ENCODE measurements around the gene GRIN2A.

The GRIN2A gene

DNA sequence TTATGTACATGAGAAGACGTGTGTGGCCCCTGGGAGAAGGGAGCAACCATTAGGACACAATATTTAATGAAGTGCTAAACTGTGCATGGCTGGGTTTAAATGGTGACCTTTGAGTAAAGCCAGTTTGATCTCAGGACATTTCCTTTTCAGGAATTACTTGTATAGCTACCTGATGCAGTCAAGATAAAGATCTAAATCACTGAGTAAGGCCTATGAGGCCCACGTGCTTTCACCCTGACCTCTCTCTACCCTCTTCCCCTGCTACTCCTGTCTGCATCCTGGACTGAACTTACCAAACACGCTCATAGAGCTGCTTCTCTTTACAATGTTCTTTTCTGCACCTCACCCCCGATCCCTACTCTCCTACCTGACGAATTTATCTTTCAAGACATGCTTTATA is 98.9 kb downstream of the GRIN2A start:
- Histone ChIP-seq H3K4me3 (IDR thresholded peaks at IDR 0.05; ENCODE audit: insufficient read depth, low read depth, low read length) (no peak overlapping the region), H3K79me2 (ENCODE audit: insufficient read depth, low read depth) (no peaks in the 10 kb centered on the region), H4K20me1 (ENCODE audit: insufficient read depth) (no peaks in the 10 kb centered on the region), H3K9ac (no peak overlapping the region), H3K4me2 (no peak overlapping the region), H2AFZ (ENCODE audit: low read depth) (no peak overlapping the region), H3K27me3 (ENCODE audit: insufficient read depth, low read depth) (no peaks in the 10 kb centered on the region), H3K36me3 (ENCODE audit: insufficient read depth) (no peaks in the 10 kb centered on the region), H3K27ac (no peak overlapping the region), H3K4me1 (ENCODE audit: low read depth, poor library complexity, severe bottlenecking) (no peaks in the 10 kb centered on the region)
- no peak for TF ChIP-seq CTCF (conservative IDR thresholded peaks at IDR 0.05; ENCODE audit: low read depth, low read length)

DNA sequence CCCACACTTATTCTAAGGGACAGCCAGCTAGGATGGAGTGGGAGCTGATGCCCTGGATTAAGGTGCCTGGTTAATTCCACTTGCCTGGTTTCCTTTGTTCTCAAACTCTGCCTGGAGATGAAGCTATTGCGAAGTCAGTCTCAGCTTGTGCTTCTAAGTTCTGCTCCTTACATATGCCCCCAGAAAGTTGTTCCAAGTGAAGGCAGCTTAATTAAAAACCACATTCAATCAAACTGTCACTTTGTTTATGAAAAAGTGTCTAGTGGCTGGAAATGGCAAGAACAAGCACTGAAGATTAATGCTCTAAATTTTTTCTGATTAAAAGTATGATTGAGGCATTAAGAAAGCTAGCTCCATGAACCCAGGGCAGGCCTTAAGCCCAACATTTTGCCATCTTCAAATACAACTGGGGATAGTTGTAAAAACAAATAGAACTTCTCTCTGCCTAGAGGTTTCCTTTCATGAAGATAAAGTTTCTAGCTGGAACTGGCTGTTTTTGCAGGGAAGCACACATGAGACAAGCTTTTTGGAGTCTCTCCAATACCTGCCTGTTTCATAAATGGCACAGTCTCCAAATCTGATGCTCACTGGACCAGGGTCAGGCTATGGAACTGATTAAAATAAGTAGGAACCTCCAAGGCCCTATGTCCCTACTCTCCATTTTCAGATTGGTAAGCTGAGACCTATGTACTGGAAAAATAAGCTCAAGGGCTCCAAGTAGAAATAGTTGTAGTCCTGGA is 100.9 kb downstream of the GRIN2A start:
- H3K4me1 ChIP-seq (ENCODE audit: low read depth, poor library complexity, severe bottlenecking), result no peaks in the 10 kb centered on the region

GRCh38 chr16:10080051-10080772 is 102.0 kb downstream of the GRIN2A start:
- Histone ChIP-seq H3K4me1 (ENCODE audit: low read depth, poor library complexity, severe bottlenecking) (no peaks in the 10 kb centered on the region), H3K4me2 (no peak overlapping the region), H3K36me3 (ENCODE audit: insufficient read depth) (no peaks in the 10 kb centered on the region), H3K27ac (no peak overlapping the region), H2AFZ (ENCODE audit: low read depth) (no peak overlapping the region), H4K20me1 (ENCODE audit: insufficient read depth) (no peaks in the 10 kb centered on the region), H3K4me3 (IDR thresholded peaks at IDR 0.05; ENCODE audit: insufficient read depth, low read depth, low read length) (no peak overlapping the region), H3K79me2 (ENCODE audit: insufficient read depth, low read depth) (no peaks in the 10 kb centered on the region), H3K27me3 (ENCODE audit: insufficient read depth, low read depth) (no peaks in the 10 kb centered on the region), H3K9ac (no peak overlapping the region)
- TF ChIP-seq CTCF (conservative IDR thresholded peaks at IDR 0.05; ENCODE audit: low read depth, low read length), result no peak

More for the DNA sequence above, 100.9 kb downstream of the GRIN2A start:
- no peak for TF ChIP-seq CTCF (conservative IDR thresholded peaks at IDR 0.05; ENCODE audit: low read depth, low read length)
- Histone ChIP-seq H2AFZ (ENCODE audit: low read depth) (no peak overlapping the region), H3K27me3 (ENCODE audit: insufficient read depth, low read depth) (no peaks in the 10 kb centered on the region), H4K20me1 (ENCODE audit: insufficient read depth) (no peaks in the 10 kb centered on the region), H3K4me3 (IDR thresholded peaks at IDR 0.05; ENCODE audit: insufficient read depth, low read depth, low read length) (no peak overlapping the region), H3K36me3 (ENCODE audit: insufficient read depth) (no peaks in the 10 kb centered on the region), H3K4me2 (no peak overlapping the region), H3K27ac (no peak overlapping the region), H3K9ac (no peak overlapping the region), H3K79me2 (ENCODE audit: insufficient read depth, low read depth) (no peaks in the 10 kb centered on the region)

GRCh38 chr16:10078541-10078949 is 103.7 kb downstream of the GRIN2A start:
- Histone ChIP-seq H3K27ac (no peak overlapping the region), H3K4me2 (no peak overlapping the region), H4K20me1 (ENCODE audit: insufficient read depth) (no peaks in the 10 kb centered on the region), H3K9ac (no peak overlapping the region), H3K79me2 (ENCODE audit: insufficient read depth, low read depth) (no peaks in the 10 kb centered on the region), H3K27me3 (ENCODE audit: insufficient read depth, low read depth) (no peaks in the 10 kb centered on the region), H3K36me3 (ENCODE audit: insufficient read depth) (no peaks in the 10 kb centered on the region), H2AFZ (ENCODE audit: low read depth) (no peak overlapping the region), H3K4me1 (ENCODE audit: low read depth, poor library complexity, severe bottlenecking) (no peaks in the 10 kb centered on the region), H3K4me3 (IDR thresholded peaks at IDR 0.05; ENCODE audit: insufficient read depth, low read depth, low read length) (no peak overlapping the region)
- TF ChIP-seq CTCF (conservative IDR thresholded peaks at IDR 0.05; ENCODE audit: low read depth, low read length), result no peak

Data from KMS-11 (cell line).